ENCODE data around the gene MOAP1. TPM values are rescaled to one million over a fixed set of nuclear protein-coding genes. Genes with fewer than 3 reads are reported as not detected.

Gene MOAP1
- polyA plus RNA-seq, 1 of the 3 experiments (the other 2 are of a cell fraction), result 25.0 TPM

- TF ChIP-seq IRF3 (IDR thresholded peaks at IDR 0.05; ENCODE audit: low read depth, low read length) (no peak), SMC3 (IDR thresholded peaks at IDR 0.05; ENCODE audit: low read depth, low read length) (no peak), ELF1 (IDR thresholded peaks at IDR 0.05) (no peak), TCF12 (IDR thresholded peaks at IDR 0.05) (no peak), CHD2 (IDR thresholded peaks at IDR 0.05; ENCODE audit: low read length, partially characterized antibody) (no peak), MAX (IDR thresholded peaks at IDR 0.05; ENCODE audit: low read depth) (no peak), REST (IDR thresholded peaks at IDR 0.05; ENCODE audit: low read depth, low read length) (no peak), RCOR1 (IDR thresholded peaks at IDR 0.05; ENCODE audit: low read length) (no peak), TEAD4 (IDR thresholded peaks at IDR 0.05; ENCODE audit: borderline replicate concordance, insufficient read depth) (no peak), CTCF (IDR thresholded peaks at IDR 0.05) (no peak), MXI1 (IDR thresholded peaks at IDR 0.05; ENCODE audit: low read depth, low read length) (no peak), FOXJ3 (CRISPR knock-in tag; IDR thresholded peaks at IDR 0.05) (no peak), USF1 (IDR thresholded peaks at IDR 0.05; ENCODE audit: borderline replicate concordance, low read depth) (no peak)
- CTCF ChIA-PET, result interaction anchor here (1.0 to 13.3 kb wide), 6 partner anchors 8 to 253 kb away, joined by 3 to 236 read pairs (median 11); partner anchors contain the start of gene ITPK1
- H3K27ac ChIP-seq (ENCODE audit: low read depth in 2 of 2, low read length in 1 of 2), result no peak overlapping the region
- no peak overlapping the region for H3K4me2 ChIP-seq
- H3K9me2 ChIP-seq, result no peaks in the 10 kb centered on the region
- H3K36me3 ChIP-seq (replicated peaks in 1 of 2; ENCODE audit: control insufficient read depth in 1 of 2, insufficient read depth in 2 of 2, low read length in 1 of 2), result no peaks in the 10 kb centered on the region
- H3K4me3 ChIP-seq (ENCODE audit: low read depth in 2 of 2, low read length in 1 of 2), result no peak overlapping the region
- no peak overlapping the region for H3K9ac ChIP-seq
- no peaks in the 10 kb centered on the region for H3K79me2 ChIP-seq (ENCODE audit: insufficient read depth)
- no peak overlapping the region for H2AFZ ChIP-seq (ENCODE audit: low read depth)
- no peaks in the 10 kb centered on the region for H3F3A ChIP-seq (replicated peaks; ENCODE audit: insufficient read depth)
- H4K20me1 ChIP-seq (ENCODE audit: insufficient read depth), result no peaks in the 10 kb centered on the region
- no peaks in the 10 kb centered on the region for H3K27me3 ChIP-seq (ENCODE audit: insufficient read depth)
- POLR2A ChIA-PET, result no interaction called here
- no peaks in the 10 kb centered on the region for H3K9me3 ChIP-seq
- WGBS (ENCODE audit: low lambda C conversion rate), result 69% methylated on average over 8 of the region's 8 CpGs
- no peaks in the 10 kb centered on the region; a peak in 1 of 4 replicates for H3K4me1 ChIP-seq (ENCODE audit: control insufficient read depth in 1 of 2, insufficient read depth in 2 of 2, low read depth in 1 of 2, low read length in 1 of 2)
- DNase-seq, result no peak
These were observed 51.2 kb downstream of the MOAP1 start for GRCh38 chr14:93133464-93133863.

All from SK-N-SH (cell line).